SU-DHL-6 (cell line): ENCODE results near the gene COX7B.

Source experiments
- CTCF ChIP-seq: fragments of 200-600 bp; sonication (generic); IDR thresholded peaks from one replicate; pipeline ENCODE4 v1.5.1; 2017; ENCODE audit warnings: antibody characterized with exemption, mild to moderate bottlenecking, low read length, moderate library complexity; ENCODE audit not compliant: insufficient read depth, poor library complexity, severe bottlenecking
- EZH2phosphoT487 ChIP-seq: fragments of 200-600 bp; sonication (generic), shearing (Covaris generic); conservative IDR thresholded peaks from 2 replicates; pipeline ENCODE4 v1.6.1; 2018; ENCODE audit warnings: mild to moderate bottlenecking, antibody characterized with exemption, low read length, moderate library complexity, mixed read lengths

- no peak for TF ChIP-seq CTCF
- no peak for TF ChIP-seq EZH2phosphoT487
Measured at GRCh38 chrX:77937291-77937690, 38.0 kb downstream of the COX7B start.
